GM12878 (cell line): ENCODE data around the gene FAT1. TPM values are rescaled to one million over a fixed set of nuclear protein-coding genes. Genes with fewer than 3 reads are reported as not detected.

Source experiments
- ATAC-seq: fragments of 200-7000 bp; cut with Tn5 transposase; 3 replicates; pipeline ENCODE4 v1.9.1; 2020; ENCODE audit warnings: mild to moderate bottlenecking, moderate library complexity
- BruUV-seq: library from RNA; stranded (reverse); fragments of 400-500 nt; replicated peaks from 2 replicates; lab custom pipeline; 2021; lab: Mats Ljungman, UMichigan
- CTCF ChIA-PET: fragments of 300-600 bp; sonication (Branson Sonifier 250); formaldehyde crosslinking; extraction: SDS; loops from one replicate; lab custom pipeline; 2021; ENCODE audit warnings: inconsistent platforms; lab: Yijun Ruan, JAX
- POLR2A ChIA-PET: fragments of 350-600 bp; formaldehyde crosslinking; extraction: SDS; loops from one replicate; lab custom pipeline; 2021; ENCODE audit warnings: inconsistent platforms; lab: Charles Lee
- RAD21 ChIA-PET: fragments of 300-600 bp; sonication (Branson Sonifier 250); formaldehyde crosslinking; loops from one replicate; lab custom pipeline; 2023; ENCODE audit warnings: antibody characterized with exemption; ENCODE audit not compliant: unreplicated experiment; lab: Charles Lee
- SMC1A ChIA-PET: fragments of 300-600 bp; sonication (Branson Sonifier 250); formaldehyde crosslinking; loops from one replicate; lab custom pipeline; 2023; ENCODE audit not compliant: unreplicated experiment, uncharacterized antibody; lab: Charles Lee
- DNase-seq: peaks from one replicate; pipeline ENCODE4 v3.0.0-alpha.2; 2011; ENCODE audit warnings: low read depth, low spot score
- FAIRE-seq: peaks from 3 replicates; lab custom pipeline; 2011; peaks lifted over from hg19 to GRCh38; lab: Jason Lieb, UNC
- H2AFZ ChIP-seq: 2 replicates; pipeline ENCODE4 v1.6.0; 2011; ENCODE audit warnings: low read depth, low read length, control low read depth; ENCODE audit not compliant: control insufficient read depth
- H3K27ac ChIP-seq: 2 replicates; pipeline ENCODE4 v1.5.1; 2011; ENCODE audit warnings: control low read depth; ENCODE audit not compliant: control insufficient read depth, insufficient read depth
- H3K27me3 ChIP-seq, 2 experiments: replicated peaks in 1 of 2; 2 replicates each; pipeline versions ENCODE4 v1.6.0 to v1.6.1; 2011; ENCODE audit warnings: low read length in 1 of 2; ENCODE audit not compliant: control insufficient read depth in 2 of 2, insufficient read depth in 2 of 2
- H3K36me3 ChIP-seq, 2 experiments: 2 replicates each; pipeline ENCODE4 v1.5.1; 2011; ENCODE audit warnings: low read length in 1 of 2; ENCODE audit not compliant: control insufficient read depth in 2 of 2, insufficient read depth in 2 of 2
- H3K4me1 ChIP-seq: 2 replicates; pipeline ENCODE4 v1.6.1; 2011; ENCODE audit warnings: mild to moderate bottlenecking, low read length, moderate library complexity, mixed read lengths; ENCODE audit not compliant: control insufficient read depth, insufficient read depth
- H3K4me2 ChIP-seq: 2 replicates; pipeline ENCODE4 v1.6.0; 2011; ENCODE audit warnings: control low read depth; ENCODE audit not compliant: control insufficient read depth, insufficient read depth
- H3K4me3 ChIP-seq: fragments of 200-600 bp; sonication (generic); 2 replicates; pipeline ENCODE4 v1.5.1; 2016
- H3K79me2 ChIP-seq: 2 replicates; pipeline ENCODE4 v1.6.0; 2011; ENCODE audit warnings: low read length; ENCODE audit not compliant: control insufficient read depth, insufficient read depth
- H3K9ac ChIP-seq: 2 replicates; pipeline ENCODE4 v1.8.0; 2011; ENCODE audit warnings: low read length, control low read depth, mixed read lengths; ENCODE audit not compliant: control insufficient read depth, insufficient read depth
- H3K9me3 ChIP-seq: replicated peaks from 3 replicates; pipeline ENCODE4 v1.5.1; 2011; ENCODE audit warnings: mild to moderate bottlenecking, low read length; ENCODE audit not compliant: control insufficient read depth, insufficient read depth
- H4K20me1 ChIP-seq: 2 replicates; pipeline ENCODE4 v1.6.0; 2011; ENCODE audit not compliant: control insufficient read depth, insufficient read depth
- CBX5 ChIP-seq: sonication (generic); IDR thresholded peaks from 2 replicates; pipeline ENCODE4 v1.6.1; 2016; ENCODE audit warnings: low read depth, moderate library complexity, mild to moderate bottlenecking, inconsistent platforms
- FOXM1 ChIP-seq: IDR thresholded peaks from 2 replicates; pipeline ENCODE4 v1.6.1; 2012; ENCODE audit warnings: low read depth, mild to moderate bottlenecking, inconsistent platforms, low read length, moderate library complexity
- SREBF2 ChIP-seq: IDR thresholded peaks from 2 replicates; pipeline ENCODE4 v1.6.1; 2012; ENCODE audit warnings: mild to moderate bottlenecking, low read length
- WGBS: methylation state at CpG from one replicate; pipeline ENCODE4 v1.1.6; 2016; ENCODE audit warnings: low lambda C conversion rate; ENCODE audit not compliant: insufficient replicate concordance, insufficient coverage; ENCODE audit errors: missing lambda C conversion rate; 5-methylcytosine and 5-hydroxymethylcytosine counted together
- in situ Hi-C: fragments of 300-500 bp; cut with MboI; formaldehyde crosslinking; loops from 9 replicates; pipeline ENCODE4 v1.14.3; 2018; ENCODE audit warnings: mixed read lengths
- intact Hi-C: fragments of 100-400 bp; cut with micrococcal nuclease; formaldehyde crosslinking; loops from one replicate; pipeline ENCODE4 v1.14.2; 2022; ENCODE audit not compliant: unreplicated experiment
- polyA plus RNA-seq, 11 experiments: library from polyadenylated mRNA; depleted of rRNA in 4 of 11; unstranded in 6 of 11; stranded (reverse) in 5 of 11; fragments of >200 nt; fragmentation: Nextera tagmentation in 4 of 11; fragmentation: Illumina TruSeq in 1 of 11; extraction: Ambion mirVana in 4 of 11; extraction: Trizol in 1 of 11; gene quantifications; 1 replicate in 1 of 11; 2 replicates in 10 of 11; pipeline versions ENCODE4 v1.2.1 to v1.2.3, GENCODE V29; 2011 to 2016; ENCODE audit warnings: inconsistent platforms in 2 of 11, missing spikeins in 2 of 11, low read depth in 1 of 11
- total RNA-seq, 4 experiments: library from RNA; depleted of rRNA in 3 of 4; stranded (reverse); fragments of >200 nt in 3 of 4; fragmentation: Illumina TruSeq in 1 of 4; extraction: Trizol in 1 of 4; gene quantifications; 2 replicates each; pipeline versions ENCODE4 v1.2.1 to v1.2.3, GENCODE V29; 2013 to 2021
- TF ChIP-seq, protein P1 (sequence below), 3 experiments: IDR thresholded peaks in 2 of 3; conservative IDR thresholded peaks in 1 of 3; 2 replicates each; pipeline ENCODE4 v1.5.1; 2011; ENCODE audit warnings: low read depth in 3 of 3, low read length in 3 of 3, mild to moderate bottlenecking in 3 of 3, control low read depth in 2 of 3, moderate library complexity in 2 of 3, inconsistent platforms in 1 of 3, mixed read lengths in 1 of 3; ENCODE audit not compliant: control insufficient read depth in 2 of 3, insufficient read depth in 1 of 3; ENCODE audit errors: extremely low read depth in 1 of 3

The FAT1 gene
- total and polyA plus RNA-seq, 10 of the 15 experiments (the other 5 are each of a cell fraction or from before 2014, with no cell fraction given) = 0.04 to 11.8 (median 0.11) TPM; not detected in 1

DNA sequence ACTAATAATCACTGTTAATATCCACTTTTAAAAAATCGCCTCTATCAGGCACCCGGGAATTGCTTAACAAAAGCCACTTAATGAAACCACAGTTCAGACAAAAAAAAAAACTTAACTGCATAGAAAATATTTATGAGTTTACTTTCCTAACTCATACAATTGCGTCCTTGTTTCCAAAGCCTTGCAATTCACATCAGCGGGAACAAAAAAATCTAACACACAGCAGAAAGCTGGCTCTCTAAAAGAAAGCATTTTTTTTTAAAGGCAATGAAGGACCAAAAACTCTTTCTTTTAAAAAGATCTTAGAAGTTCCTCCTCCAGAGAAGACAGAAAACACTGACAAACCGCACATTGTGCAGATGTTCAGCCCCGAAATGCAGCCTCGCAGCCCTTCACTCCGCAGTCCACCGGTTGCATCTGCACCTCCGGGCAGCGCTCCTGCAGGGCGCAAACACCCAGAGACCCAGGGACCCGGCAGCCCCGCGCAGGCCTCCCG, 812 bp downstream of the FAT1 start (continued):
- no peak for TF ChIP-seq FOXM1

DNA sequence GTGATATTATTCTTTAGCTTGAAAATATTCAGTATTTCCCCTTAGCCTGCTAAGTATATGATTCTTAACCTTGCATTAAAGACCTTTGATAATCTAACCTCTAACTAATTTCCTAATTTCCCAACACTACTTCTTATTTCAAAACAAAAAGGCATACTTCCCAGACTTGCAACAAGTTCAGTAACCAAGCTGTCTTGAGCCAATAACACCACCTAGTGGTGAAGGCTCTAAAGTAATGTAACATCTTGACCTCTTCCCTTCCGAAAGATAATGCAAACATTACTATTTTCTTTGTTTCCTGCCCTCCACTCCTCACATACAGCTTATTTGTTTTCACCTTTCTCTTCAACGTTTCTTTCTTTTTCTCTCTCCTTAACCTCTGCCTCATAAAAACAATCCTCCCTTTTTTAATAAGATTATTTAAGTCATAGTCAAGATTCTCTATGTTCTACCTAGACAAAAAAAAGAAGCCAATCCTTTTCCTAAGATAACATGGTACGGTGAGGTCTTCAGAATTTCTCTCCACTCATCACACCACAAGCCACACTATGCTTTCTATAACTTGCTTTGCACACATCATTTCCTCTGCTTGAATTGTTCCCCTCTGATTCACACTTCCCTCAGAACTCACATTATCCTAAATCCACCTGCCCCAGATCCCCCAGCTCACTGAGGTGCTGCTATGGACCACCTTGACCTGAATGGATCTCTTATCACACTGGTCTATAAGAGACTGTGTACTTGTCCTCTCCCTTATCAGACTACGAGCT, 3.5 kb downstream of the FAT1 start:
- H3K27me3 ChIP-seq = no peaks in the 10 kb centered on the region
- ChIA-PET CTCF (no interaction called here), SMC1A (no interaction called here), POLR2A (no interaction called here)
- WGBS = 14% methylated on average over 4 of the region's 4 CpGs
- H3K4me3 ChIP-seq = no peak overlapping the region
- no peaks in the 10 kb centered on the region; the same call in 1 of the 3 replicates for H3K9me3 ChIP-seq
- in situ Hi-C loops (no loop called here), intact Hi-C loops (no loop called here)
- ATAC-seq (no peak), FAIRE-seq (no peak)
- no peaks in the 10 kb centered on the region for H3K4me1 ChIP-seq
- no peak overlapping the region for H2AFZ ChIP-seq
- H3K4me2 ChIP-seq = no peak overlapping the region
- H3K79me2 ChIP-seq = no peaks in the 10 kb centered on the region
- BruUV-seq = no TSS peak
- H3K27ac ChIP-seq = no peak overlapping the region
- H4K20me1 ChIP-seq = no peaks in the 10 kb centered on the region
- TF ChIP-seq, protein P1, sequence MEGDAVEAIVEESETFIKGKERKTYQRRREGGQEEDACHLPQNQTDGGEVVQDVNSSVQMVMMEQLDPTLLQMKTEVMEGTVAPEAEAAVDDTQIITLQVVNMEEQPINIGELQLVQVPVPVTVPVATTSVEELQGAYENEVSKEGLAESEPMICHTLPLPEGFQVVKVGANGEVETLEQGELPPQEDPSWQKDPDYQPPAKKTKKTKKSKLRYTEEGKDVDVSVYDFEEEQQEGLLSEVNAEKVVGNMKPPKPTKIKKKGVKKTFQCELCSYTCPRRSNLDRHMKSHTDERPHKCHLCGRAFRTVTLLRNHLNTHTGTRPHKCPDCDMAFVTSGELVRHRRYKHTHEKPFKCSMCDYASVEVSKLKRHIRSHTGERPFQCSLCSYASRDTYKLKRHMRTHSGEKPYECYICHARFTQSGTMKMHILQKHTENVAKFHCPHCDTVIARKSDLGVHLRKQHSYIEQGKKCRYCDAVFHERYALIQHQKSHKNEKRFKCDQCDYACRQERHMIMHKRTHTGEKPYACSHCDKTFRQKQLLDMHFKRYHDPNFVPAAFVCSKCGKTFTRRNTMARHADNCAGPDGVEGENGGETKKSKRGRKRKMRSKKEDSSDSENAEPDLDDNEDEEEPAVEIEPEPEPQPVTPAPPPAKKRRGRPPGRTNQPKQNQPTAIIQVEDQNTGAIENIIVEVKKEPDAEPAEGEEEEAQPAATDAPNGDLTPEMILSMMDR (IDR thresholded peaks at IDR 0.05 in 2 of 3, conservative IDR thresholded peaks at IDR 0.05 in 1 of 3; ENCODE audit: control insufficient read depth in 2 of 3, extremely low read depth in 1 of 3, insufficient read depth in 1 of 3, low read depth in 3 of 3, low read length in 3 of 3) = peak in 1 of 3 experiments; percentile 12; a peak in 1 of 6 replicates
- TF ChIP-seq CBX5 (0 out of 2 replicates have a peak, but pooled peaks have one; percentile 51), SREBF2 (no peak)
- TF ChIP-seq, all 136 proteins: peak for 2
- DNase-seq = no peak
- H3K9ac ChIP-seq = no peak overlapping the region
- H3K36me3 ChIP-seq = no peaks in the 10 kb centered on the region
- RAD21 ChIA-PET = no interaction called here
